GM19035 (cell line): ENCODE measurements around the gene SWAP70.

Experiments used
- ATAC-seq: cut with Tn5 transposase; IDR thresholded peaks from one replicate; pipeline ENCODE4 v1.9.1; 2021; ENCODE audit not compliant: unreplicated experiment

The SWAP70 gene

GRCh38 chr11:9651481-9651880, 12.4 kb upstream of the SWAP70 start:
- ATAC-seq: no peak

GRCh38 chr11:9651899-9652748, 11.8 kb upstream of the SWAP70 start:
- no peak for ATAC-seq

GRCh38 chr11:9653871-9654270, 10.0 kb upstream of the SWAP70 start:
- ATAC-seq: no peak

GRCh38 chr11:9656864-9657263, 7.0 kb upstream of the SWAP70 start:
- no peak for ATAC-seq

- no peak for ATAC-seq
Measured at GRCh38 chr11:9657531-9657930, 6.3 kb upstream of the SWAP70 start.

GRCh38 chr11:9660886-9661285, 3.0 kb upstream of the SWAP70 start:
- ATAC-seq: no peak

GRCh38 chr11:9662273-9662672, 1.6 kb upstream of the SWAP70 start:
- ATAC-seq: no peak

GRCh38 chr11:9664276-9665171, 647 bp downstream of the SWAP70 start:
- ATAC-seq: peak; percentile 35

GRCh38 chr11:9665749-9666148, 1.9 kb downstream of the SWAP70 start:
- no peak for ATAC-seq

GRCh38 chr11:9669954-9670353, 6.1 kb downstream of the SWAP70 start:
- ATAC-seq: no peak

- ATAC-seq: no peak
Measured at GRCh38 chr11:9672288-9672916, 8.5 kb downstream of the SWAP70 start.

- no peak for ATAC-seq
Measured at GRCh38 chr11:9672918-9673317, 9.0 kb downstream of the SWAP70 start.

- no peak for ATAC-seq
Measured at GRCh38 chr11:9675691-9676090, 11.8 kb downstream of the SWAP70 start.

GRCh38 chr11:9677951-9678350, 14.1 kb downstream of the SWAP70 start:
- ATAC-seq: no peak

GRCh38 chr11:9678576-9678975, 14.7 kb downstream of the SWAP70 start:
- no peak for ATAC-seq

- ATAC-seq: no peak
Measured at GRCh38 chr11:9680028-9680427, 16.2 kb downstream of the SWAP70 start.

- ATAC-seq: no peak
Measured at GRCh38 chr11:9681583-9682372, 17.9 kb downstream of the SWAP70 start.

- ATAC-seq: no peak
Measured at GRCh38 chr11:9687711-9688477, 24.0 kb downstream of the SWAP70 start.

- ATAC-seq: peak; percentile 80
Measured at GRCh38 chr11:9688716-9689511, 25.0 kb downstream of the SWAP70 start.
